Gastroesophageal sphincter (tissue), 4 donors: ENCODE results near the gene HSPA9. TPM values are rescaled to one million over a fixed set of nuclear protein-coding genes. Genes with fewer than 3 reads are reported as not detected.

Experiments
- ATAC-seq: fragments of 150-250 bp; one replicate; pipeline ENCODE4 v1.9.1; 2016; ENCODE audit warnings: mild to moderate bottlenecking, moderate library complexity
- H3K27ac ChIP-seq, 4 donors: fragments of 200-600 bp; sonication (generic) in 3 of 4; 1 replicate in 3 of 4; 2 replicates in 1 of 4; pipeline ENCODE4 v1.5.1; 2016 to 2019
- H3K27me3 ChIP-seq: fragments of 200-600 bp; sonication (generic); one replicate; pipeline ENCODE4 v1.5.1; 2019
- H3K36me3 ChIP-seq, 2 donors: fragments of 200-600 bp; sonication (generic); one replicate each; pipeline ENCODE4 v1.5.1; 2019; ENCODE audit warnings: control low read depth in 1 of 2
- H3K4me1 ChIP-seq, 3 donors: fragments of 200-600 bp; sonication (generic); 1 replicate in 2 of 3; 2 replicates in 1 of 3; pipeline ENCODE4 v1.5.1; 2016 to 2019; ENCODE audit warnings: control low read depth in 2 of 3
- H3K4me3 ChIP-seq, 2 donors: fragments of 200-600 bp; sonication (generic); one replicate each; pipeline ENCODE4 v1.5.1; 2019; ENCODE audit warnings: mild to moderate bottlenecking in 1 of 2, moderate library complexity in 1 of 2
- H3K9me3 ChIP-seq, 3 donors: fragments of 200-600 bp; sonication (generic); one replicate each; pipeline ENCODE4 v1.5.1; 2017 to 2019; ENCODE audit warnings: control low read depth in 2 of 3
- CTCF ChIP-seq, 4 experiments: fragments of 200-600 bp in 2 of 4; fragments of 450-650 bp in 2 of 4; sonication (generic) in 1 of 4; IDR thresholded peaks; one replicate each; pipeline ENCODE4 v1.5.1; 2017 to 2019; ENCODE audit warnings: antibody characterized with exemption in 4 of 4, mild to moderate bottlenecking in 2 of 4, moderate library complexity in 2 of 4
- EP300 ChIP-seq: sonication (generic); formaldehyde crosslinking; IDR thresholded peaks from one replicate; pipeline ENCODE4 v1.6.1; 2017; ENCODE audit warnings: antibody characterized with exemption, mild to moderate bottlenecking
- POLR2A ChIP-seq, 2 donors: fragments of 450-650 bp; IDR thresholded peaks; one replicate each; pipeline ENCODE4 v1.6.1; 2017; ENCODE audit warnings: antibody characterized with exemption in 2 of 2, mild to moderate bottlenecking in 2 of 2, moderate library complexity in 1 of 2
- POLR2AphosphoS5 ChIP-seq: sonication (generic); formaldehyde crosslinking; IDR thresholded peaks from one replicate; pipeline ENCODE4 v1.6.1; 2017; ENCODE audit warnings: antibody characterized with exemption
- WGBS, 2 donors: methylation state at CpG; one replicate each; pipeline ENCODE4 v1.1.5; 2018; ENCODE audit warnings: low coverage in 1 of 2; 5-methylcytosine and 5-hydroxymethylcytosine counted together
- total RNA-seq, 4 donors: library from RNA; depleted of rRNA; stranded (reverse); fragments of >200 nt; gene quantifications; one replicate each; pipeline ENCODE4 v1.1.0, GENCODE V29; 2016

Gene HSPA9
- total RNA-seq, 4 donors from 2014 or later, result 201 to 367 (median 267) TPM

DNA sequence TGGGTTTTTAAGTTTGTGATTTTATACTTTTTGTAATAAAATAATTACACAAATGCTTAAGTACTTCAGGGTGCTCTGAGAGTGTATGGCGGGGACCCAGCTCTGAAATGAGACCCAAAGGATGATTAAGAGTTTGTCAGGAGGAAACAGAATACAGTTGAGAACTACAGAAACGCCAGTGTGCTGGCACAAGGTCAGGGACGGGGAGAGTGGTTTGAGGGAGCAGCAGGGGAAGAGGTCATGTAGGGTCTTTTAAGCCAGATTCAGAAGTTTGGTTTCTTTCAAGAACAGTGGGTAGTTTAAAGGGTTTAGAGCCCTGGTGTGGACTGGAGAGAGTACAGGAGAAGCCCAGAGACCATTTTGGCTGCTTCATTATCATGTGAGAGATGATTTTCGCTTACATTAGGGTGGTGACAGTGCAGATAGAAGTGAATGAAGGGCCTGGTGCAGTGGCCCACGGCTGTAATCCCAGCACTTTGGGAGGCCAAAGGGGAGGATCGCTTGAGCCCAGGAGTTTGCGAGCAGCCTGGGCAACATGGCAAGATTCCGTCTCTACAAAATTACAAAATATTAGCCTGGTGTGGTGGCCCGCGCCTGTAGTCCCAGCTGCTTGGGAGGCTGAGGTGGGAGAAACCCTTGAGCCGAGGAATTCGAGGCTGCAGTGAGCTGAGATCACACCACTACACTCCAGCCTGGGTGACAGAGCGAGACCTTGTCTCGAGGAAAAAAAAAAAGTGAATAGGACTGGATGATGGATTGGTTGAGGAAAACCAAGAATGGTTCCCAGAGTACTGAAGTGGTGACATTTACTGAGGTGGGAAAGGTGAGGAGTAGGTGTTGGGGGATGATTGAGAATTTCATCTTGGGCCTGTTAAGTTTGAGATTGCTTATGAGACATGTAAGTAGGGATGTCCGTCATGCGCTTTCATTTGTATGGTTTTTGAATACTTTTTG lies 30.7 kb downstream of the HSPA9 start:
- no peak for ATAC-seq
- H3K27me3 ChIP-seq, result no peaks in the 10 kb centered on the region
- peaks cover 11 to 82% (median 28%) of the 10 kb centered on the region in 3 donors for H3K4me1 ChIP-seq
- H3K27ac ChIP-seq, result peak overlapping the region; percentile 85 to 100 (median 97)
- 34 to 60% methylated on average over 5 to 11 of the region's 16 CpGs for WGBS, 2 donors
- H3K4me3 ChIP-seq, result peak overlapping the region; percentile 60 to 90
- H3K36me3 ChIP-seq, result no peaks in the 10 kb centered on the region
- H3K9me3 ChIP-seq, result no peaks in the 10 kb centered on the region
- no peak for TF ChIP-seq CTCF (IDR thresholded peaks at IDR 0.05)
- TF ChIP-seq EP300, result no peak
- TF ChIP-seq POLR2AphosphoS5, result no peak
- TF ChIP-seq POLR2A (IDR thresholded peaks at IDR 0.05), result no peak

DNA sequence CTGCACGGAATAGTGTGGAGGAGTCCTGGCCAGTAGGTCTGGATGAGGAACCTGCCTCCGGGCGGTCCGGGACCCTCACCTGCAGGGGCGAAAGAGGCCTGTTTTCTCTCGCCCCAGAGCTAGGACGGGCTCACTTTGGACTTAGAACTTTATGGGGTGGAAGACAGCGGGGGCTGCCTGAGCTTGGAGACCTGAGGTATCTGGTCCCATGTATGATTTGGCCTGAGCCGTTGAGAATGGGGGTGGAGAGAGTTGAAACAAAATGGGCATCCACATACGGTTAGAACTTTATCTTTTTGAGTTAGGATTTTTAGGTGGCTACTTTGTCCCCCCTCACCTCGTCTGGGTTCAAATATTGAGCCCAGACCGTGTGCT lies 31.5 kb downstream of the HSPA9 start:
- no peak for TF ChIP-seq EP300
- TF ChIP-seq CTCF (IDR thresholded peaks at IDR 0.05), result no peak
- peak in 1 of 2 donors; percentile 40 for TF ChIP-seq POLR2A (IDR thresholded peaks at IDR 0.05)
- H3K4me3 ChIP-seq, result peak overlapping the region; percentile 60 to 90
- no peaks in the 10 kb centered on the region for H3K36me3 ChIP-seq
- no peaks in the 10 kb centered on the region for H3K9me3 ChIP-seq
- peak overlapping the region; percentile 85 to 100 (median 97) for H3K27ac ChIP-seq
- peak; percentile 72 for ATAC-seq
- WGBS, 2 donors, result 0% methylated on average over 4 to 9 of the region's 12 CpGs
- peaks cover 11 to 82% (median 28%) of the 10 kb centered on the region in 3 donors for H3K4me1 ChIP-seq
- no peaks in the 10 kb centered on the region for H3K27me3 ChIP-seq

DNA sequence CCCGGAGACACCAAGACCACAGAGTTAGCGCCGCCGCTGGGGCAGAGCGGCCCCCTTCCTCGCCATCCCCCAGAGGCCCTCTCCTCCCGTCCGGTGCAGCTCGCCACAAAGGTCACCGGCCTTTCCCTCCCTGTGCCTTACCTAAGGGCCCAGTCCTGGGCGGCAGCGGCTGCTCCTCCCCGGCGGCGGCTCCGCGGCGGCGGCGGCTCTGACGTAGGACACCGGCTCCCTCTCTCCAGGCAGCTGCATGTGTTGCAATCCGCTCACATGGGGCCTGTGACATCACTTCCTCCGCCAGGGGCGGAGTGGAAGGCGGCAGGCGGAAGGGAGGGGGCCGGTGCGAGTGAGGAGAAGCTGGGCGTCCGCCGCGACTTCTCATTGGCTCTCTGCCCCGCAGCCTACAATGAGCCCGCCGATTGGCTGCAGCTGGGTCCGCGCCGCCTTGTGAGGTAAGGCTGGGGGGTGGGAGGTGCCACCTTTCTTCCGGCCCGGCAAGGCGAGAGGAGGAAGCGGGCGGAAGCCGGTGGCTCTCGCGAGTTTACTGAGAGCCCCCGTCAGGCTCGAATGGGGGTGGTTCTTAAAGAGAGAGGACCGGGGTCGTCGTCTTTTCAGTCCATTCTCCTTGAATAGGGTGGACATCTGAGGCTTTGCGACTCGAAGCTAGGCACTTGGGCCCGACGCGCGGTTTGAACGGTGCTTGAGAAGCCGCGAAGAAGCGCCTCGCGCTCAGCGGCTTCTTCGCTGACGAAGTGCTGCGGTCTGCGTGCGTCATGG lies 32.1 kb downstream of the HSPA9 start, which contains the start of gene ETF1:
Gene ETF1, minus strand, starts transcription at position 281 of the 774 bp plus-strand sequence. CDS start 318 bp downstream, outside the sequence.
- Histone ChIP-seq H3K4me3 (peak within 1 kb of the TSS; percentile 90 to 95), H3K4me1 (peaks cover 11 to 82% (median 28%) of the 10 kb centered on the region in 3 donors), H3K9me3 (no peaks in the 10 kb centered on the region), H3K27me3 (no peaks in the 10 kb centered on the region), H3K27ac (peak within 1 kb of the TSS; percentile 95 to 100 (median 98)), H3K36me3 (no peaks in the 10 kb centered on the region)
- TF ChIP-seq POLR2AphosphoS5, result peak; percentile 100
- TF ChIP-seq EP300, result peak; percentile 35
- peak in 2 of 4 experiments; percentile 4 to 22 for TF ChIP-seq CTCF (IDR thresholded peaks at IDR 0.05)
- peak; percentile 98 to 99 for TF ChIP-seq POLR2A (IDR thresholded peaks at IDR 0.05)
- 0% methylated on average over 4 to 8 of the region's 70 CpGs for WGBS, 2 donors
- ATAC-seq, result peak; percentile 97

GRCh38 chr5:138542180-138542955 lies 32.8 kb downstream of the HSPA9 start:
- peak overlapping the region; percentile 95 to 99 (median 98) for H3K27ac ChIP-seq
- H3K4me1 ChIP-seq, result peaks cover 11 to 79% (median 28%) of the 10 kb centered on the region in 3 donors
- 0% methylated on average over 9 of the region's 47 CpGs for WGBS, 2 donors
- TF ChIP-seq CTCF (IDR thresholded peaks at IDR 0.05) (no peak), POLR2AphosphoS5 (no peak), POLR2A (IDR thresholded peaks at IDR 0.05) (no peak), EP300 (no peak)
- no peak for ATAC-seq
- H3K27me3 ChIP-seq, result no peaks in the 10 kb centered on the region
- H3K36me3 ChIP-seq, result no peaks in the 10 kb centered on the region
- H3K9me3 ChIP-seq, result no peaks in the 10 kb centered on the region
- H3K4me3 ChIP-seq, result peak overlapping the region; percentile 90 to 95
